ENCODE data around the gene DSG3. TPM values are rescaled to one million over a fixed set of nuclear protein-coding genes. Genes with fewer than 3 reads are reported as not detected.

Gene DSG3
- total RNA-seq, 1 experiment from 2014 or later: 0.04 TPM

- Histone ChIP-seq H3K27me3 (ENCODE audit: insufficient read depth, low read length) (no peaks in the 10 kb centered on the region), H3K27ac (ENCODE audit: insufficient read length, low read depth, low read length) (no peak overlapping the region), H3K56ac (ENCODE audit: insufficient read length, low read depth, low read length) (no peak overlapping the region), H4K5ac (ENCODE audit: insufficient read length, low read depth, low read length) (no peak overlapping the region), H3K23me2 (ENCODE audit: insufficient read length, low read depth, low read length, poor library complexity, severe bottlenecking) (no peaks in the 10 kb centered on the region), H3K9me3 (ENCODE audit: control insufficient read depth, low read depth, low read length) (no peaks in the 10 kb centered on the region), H2AK5ac (ENCODE audit: insufficient read length, low read length) (no peak overlapping the region), H3K14ac (ENCODE audit: insufficient read depth, low read length) (no peak overlapping the region), H3K4ac (ENCODE audit: low read depth, low read length) (no peak overlapping the region), H2BK120ac (ENCODE audit: low read depth, low read length, poor library complexity, severe bottlenecking) (no peak overlapping the region), H3K18ac (ENCODE audit: insufficient read length, low read depth, low read length) (no peak overlapping the region), H3T11ph (ENCODE audit: low read length) (no peak overlapping the region), H2BK15ac (ENCODE audit: low read depth, low read length) (no peak overlapping the region), H3K4me2 (ENCODE audit: insufficient read depth, insufficient read length, low read length) (no peak overlapping the region), H2AFZ (ENCODE audit: low read length) (no peak overlapping the region), H3K23ac (ENCODE audit: insufficient read length, low read depth, low read length) (no peak overlapping the region), H2BK12ac (ENCODE audit: insufficient read length, low read depth, low read length) (no peak overlapping the region), H2BK5ac (ENCODE audit: insufficient read length, low read length) (no peak overlapping the region), H3K9ac (ENCODE audit: extremely low read depth, insufficient read length, low read length) (no peak overlapping the region), H3K79me2 (ENCODE audit: insufficient read depth, low read length) (no peaks in the 10 kb centered on the region), H3K79me1 (ENCODE audit: insufficient read depth, low read depth, low read length, poor library complexity, severe bottlenecking) (no peaks in the 10 kb centered on the region), H4K91ac (ENCODE audit: insufficient read length, low read depth, low read length) (no peak overlapping the region), H4K20me1 (ENCODE audit: control insufficient read depth, insufficient read depth, insufficient read length) (no peaks in the 10 kb centered on the region), H4K8ac (replicated peaks; ENCODE audit: insufficient read length, low read depth, low read length) (no peak overlapping the region), H3K4me1 (ENCODE audit: insufficient read depth, low read length) (no peaks in the 10 kb centered on the region), H2BK20ac (ENCODE audit: low read depth, low read length, poor library complexity, severe bottlenecking) (no peak overlapping the region)
- no peak for TF ChIP-seq CTCF (conservative IDR thresholded peaks at IDR 0.05)
- no peak for DNase-seq
- Mint-ChIP-seq H3K4me3 (no peak overlapping the region), H3K27me3 (ENCODE audit: low read depth) (no peaks in the 10 kb centered on the region), H3K27ac (no peak overlapping the region), H3K9me3 (no peaks in the 10 kb centered on the region), H3K4me1 (no peaks in the 10 kb centered on the region), H3K36me3 (ENCODE audit: insufficient read depth in 1 of 3, low read depth in 3 of 3) (no peaks in the 10 kb centered on the region)
- WGBS (ENCODE audit: extremely low coverage, insufficient read length, low lambda C conversion rate): no CpG with 5 or more reads among the region's 6 CpGs
Measured at GRCh38 chr18:31401156-31402025, 46.1 kb upstream of the DSG3 start.
